Heart left ventricle (tissue), 13 donors: ENCODE results near the gene ZNF768.

Experiments used
- CTCF ChIP-seq, 12 donors: fragments of 200-600 bp; sonication (generic) in 4 of 12; IDR thresholded peaks; one replicate each; pipeline versions ENCODE4 v1.5.0 to v1.8.0; 2018 to 2022; ENCODE audit warnings: antibody characterized with exemption in 12 of 12, mild to moderate bottlenecking in 5 of 12
- POLR2A ChIP-seq, 2 donors: fragments of 450-650 bp; IDR thresholded peaks; one replicate each; pipeline ENCODE4 v1.6.1; 2017; ENCODE audit warnings: antibody characterized with exemption in 2 of 2, mild to moderate bottlenecking in 2 of 2, moderate library complexity in 2 of 2
- donor health status: ischemic (EF 13 %, LVEDD 7.1; RV severe dilation, severe dysfunction).
- donor health status: DM: no; HTN: yes; CAD: no.
- donor health status: DM: no; HTN: no; CAD: no.
- donor health status: ischemic (EF 25% LVEDD 6.9; RV normal size, moderate dysfunction).
- donor health status: ischemic (EF 25% LVEDD 5.7; RV mildly dilated, moderate dysfunction).
- donor health status: ischemic (EF 35%, LVEDD 5.7; RV mildly dilated, moderate dysfunction).
- donor health status: nonischemic (EF 11% LVEDD 7.7; RV severe dilation, severe dysfunction).
- donor health status: DM: yes; HTN: yes; CAD: no.
- donor health status: PGD.
- donor health status: ischemic (EF 29% LVEDD 5.4; RV normal size, mild dysfunction).
- donor health status: nonischemic (EF 23%, LVEDD 6.1; RV moderate dilation, normal function).

- TF ChIP-seq CTCF (IDR thresholded peaks at IDR 0.05) (no peak), POLR2A (IDR thresholded peaks at IDR 0.05) (no peak)
Measured at GRCh38 chr16:30553393-30553899, 27.1 kb upstream of the ZNF768 start.
